Neuronal stem cell (in vitro differentiated cells): ENCODE results near the gene SMYD5.

Source experiments
- DNase-seq: peaks from one replicate; pipeline ENCODE4 v3.0.0-alpha.2; 2013; ENCODE audit warnings: low spot score
- H2AFZ ChIP-seq: one replicate; pipeline ENCODE4 v1.6.1; 2013; ENCODE audit warnings: mild to moderate bottlenecking, low read length, inconsistent platforms
- H2AK5ac ChIP-seq: 2 replicates; pipeline ENCODE4 v1.6.1; 2013; ENCODE audit warnings: low read depth, mild to moderate bottlenecking, inconsistent platforms, low read length, moderate library complexity, mixed read lengths
- H2BK120ac ChIP-seq: 2 replicates; pipeline ENCODE4 v1.6.1; 2013; ENCODE audit warnings: low read depth, mild to moderate bottlenecking, inconsistent platforms, low read length, moderate library complexity, mixed read lengths
- H2BK12ac ChIP-seq: one replicate; pipeline ENCODE4 v1.6.1; 2013; ENCODE audit warnings: low read length, inconsistent platforms
- H2BK15ac ChIP-seq: 2 replicates; pipeline ENCODE4 v1.6.1; 2013; ENCODE audit warnings: mild to moderate bottlenecking, low read length, inconsistent platforms, mixed read lengths
- H2BK5ac ChIP-seq: one replicate; pipeline ENCODE4 v1.6.1; 2013; ENCODE audit warnings: inconsistent platforms, mild to moderate bottlenecking, low read length, moderate library complexity
- H3K14ac ChIP-seq: one replicate; pipeline ENCODE4 v1.6.1; 2013; ENCODE audit warnings: low read length, inconsistent platforms
- H3K18ac ChIP-seq: 2 replicates; pipeline ENCODE4 v1.6.1; 2013; ENCODE audit warnings: low read length, inconsistent platforms
- H3K23ac ChIP-seq: 2 replicates; pipeline ENCODE4 v1.6.1; 2013; ENCODE audit warnings: low read depth, mild to moderate bottlenecking, mixed read lengths, low read length, inconsistent platforms; ENCODE audit not compliant: poor library complexity
- H3K27ac ChIP-seq: replicated peaks from 3 replicates; pipeline ENCODE4 v1.5.1; 2013; ENCODE audit warnings: low read length, inconsistent platforms
- H3K27me3 ChIP-seq, 3 experiments: 2 replicates each; pipeline ENCODE4 v1.6.1; 2013; ENCODE audit warnings: low read length in 3 of 3, mild to moderate bottlenecking in 2 of 3, inconsistent platforms in 1 of 3, low read depth in 1 of 3, mixed read lengths in 1 of 3, moderate library complexity in 1 of 3; ENCODE audit not compliant: control insufficient read depth in 3 of 3, insufficient read depth in 3 of 3
- H3K36me3 ChIP-seq, 2 donors: replicated peaks in 1 of 2; 2 replicates each; pipeline ENCODE4 v1.6.1; 2013; ENCODE audit warnings: low read length in 2 of 2; ENCODE audit not compliant: control insufficient read depth in 2 of 2, insufficient read depth in 2 of 2
- H3K4ac ChIP-seq: 2 replicates; pipeline ENCODE4 v1.6.1; 2013; ENCODE audit warnings: inconsistent platforms, mild to moderate bottlenecking, low read length, moderate library complexity
- H3K4me1 ChIP-seq, 2 donors: 1 replicate in 1 of 2; 2 replicates in 1 of 2; pipeline ENCODE4 v1.6.1; 2013; ENCODE audit warnings: low read length in 2 of 2, low read depth in 1 of 2; ENCODE audit not compliant: control insufficient read depth in 2 of 2, insufficient read depth in 1 of 2
- H3K4me2 ChIP-seq: one replicate; pipeline ENCODE4 v1.6.1; 2013; ENCODE audit warnings: mild to moderate bottlenecking, low read length, inconsistent platforms; ENCODE audit not compliant: insufficient read depth, poor library complexity, severe bottlenecking
- H3K4me3 ChIP-seq, 2 donors: 2 replicates each; pipeline ENCODE4 v1.5.1; 2013; ENCODE audit warnings: low read length in 2 of 2, mild to moderate bottlenecking in 2 of 2, inconsistent platforms in 1 of 2, moderate library complexity in 1 of 2
- H3K79me1 ChIP-seq: one replicate; pipeline ENCODE4 v1.6.1; 2013; ENCODE audit warnings: low read depth, mild to moderate bottlenecking, inconsistent platforms, low read length, moderate library complexity
- H3K9ac ChIP-seq: one replicate; pipeline ENCODE4 v1.6.1; 2013; ENCODE audit warnings: mild to moderate bottlenecking, low read depth, low read length, inconsistent platforms; ENCODE audit not compliant: poor library complexity
- H3K9me3 ChIP-seq, 2 donors: replicated peaks in 1 of 2; 2 replicates each; pipeline versions ENCODE3 to v1.6.1; 2013; ENCODE audit warnings: low read length in 2 of 2, mild to moderate bottlenecking in 2 of 2, inconsistent platforms in 1 of 2, low read depth in 1 of 2, mixed read lengths in 1 of 2, moderate library complexity in 1 of 2; ENCODE audit not compliant: control insufficient read depth in 2 of 2, insufficient read depth in 1 of 2
- H4K8ac ChIP-seq: one replicate; pipeline ENCODE4 v1.6.1; 2013; ENCODE audit warnings: low read depth, mild to moderate bottlenecking, inconsistent platforms, low read length, moderate library complexity
- H4K91ac ChIP-seq: one replicate; pipeline ENCODE4 v1.6.1; 2013; ENCODE audit warnings: low read length, low read depth, mild to moderate bottlenecking, inconsistent platforms; ENCODE audit not compliant: poor library complexity
- WGBS, 2 donors: extraction: QIAGEN DNeasy Blood & Tissue Kit; methylation state at CpG; one replicate each; pipeline ENCODE4 v1.1.7; 2013; ENCODE audit warnings: missing lambda C conversion rate in 2 of 2, mixed read lengths in 1 of 2; ENCODE audit not compliant: insufficient read length in 2 of 2, insufficient replicate concordance in 1 of 2; ENCODE audit errors: extremely low coverage in 2 of 2; 5-methylcytosine and 5-hydroxymethylcytosine counted together

SMYD5 gene

DNA sequence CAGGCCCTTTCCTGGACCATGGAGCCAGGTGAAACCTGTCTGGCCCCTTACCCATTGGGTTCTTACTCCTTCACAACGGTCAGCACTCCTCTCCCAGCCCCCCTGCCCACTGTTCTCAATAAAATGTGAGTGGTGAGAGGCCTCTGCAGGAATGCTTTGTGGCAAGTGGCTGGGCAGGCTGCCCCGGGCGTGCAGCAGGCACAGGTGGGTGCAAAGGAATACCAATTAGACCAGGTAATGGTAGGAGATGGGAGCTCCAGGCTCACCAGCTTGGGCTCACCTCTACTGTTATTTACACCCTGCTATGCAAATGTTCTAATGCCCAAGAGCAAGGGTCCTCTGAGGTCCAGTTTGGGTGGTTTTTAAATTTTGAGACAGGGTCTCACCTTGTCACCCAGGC is 13.0 kb downstream of the SMYD5 start:
- no peak overlapping the region for H2BK120ac ChIP-seq
- DNase-seq = no peak
- no peak overlapping the region for H2BK5ac ChIP-seq
- H4K8ac ChIP-seq = no peak overlapping the region
- no peak overlapping the region for H2BK15ac ChIP-seq
- H3K36me3 ChIP-seq = peaks cover 27 to 59% of the 10 kb centered on the region in 2 donors
- H3K18ac ChIP-seq = no peak overlapping the region
- no peaks in the 10 kb centered on the region for H3K9me3 ChIP-seq
- H3K27ac ChIP-seq = no peak overlapping the region
- H3K4me1 ChIP-seq = no peaks in the 10 kb centered on the region
- H3K27me3 ChIP-seq = no peaks in the 10 kb centered on the region
- no peak overlapping the region for H2AFZ ChIP-seq
- H2BK12ac ChIP-seq = no peak overlapping the region
- H4K91ac ChIP-seq = no peak overlapping the region
- no peak overlapping the region for H3K4ac ChIP-seq
- no peak overlapping the region for H3K9ac ChIP-seq
- no peak overlapping the region for H3K14ac ChIP-seq
- WGBS, 2 donors = no CpG with 5 or more reads among the region's 3 CpGs
- H3K4me3 ChIP-seq = no peak overlapping the region
- H3K23ac ChIP-seq = no peak overlapping the region
- H3K4me2 ChIP-seq = no peak overlapping the region
- H2AK5ac ChIP-seq = no peak overlapping the region
- no peaks in the 10 kb centered on the region for H3K79me1 ChIP-seq

DNA sequence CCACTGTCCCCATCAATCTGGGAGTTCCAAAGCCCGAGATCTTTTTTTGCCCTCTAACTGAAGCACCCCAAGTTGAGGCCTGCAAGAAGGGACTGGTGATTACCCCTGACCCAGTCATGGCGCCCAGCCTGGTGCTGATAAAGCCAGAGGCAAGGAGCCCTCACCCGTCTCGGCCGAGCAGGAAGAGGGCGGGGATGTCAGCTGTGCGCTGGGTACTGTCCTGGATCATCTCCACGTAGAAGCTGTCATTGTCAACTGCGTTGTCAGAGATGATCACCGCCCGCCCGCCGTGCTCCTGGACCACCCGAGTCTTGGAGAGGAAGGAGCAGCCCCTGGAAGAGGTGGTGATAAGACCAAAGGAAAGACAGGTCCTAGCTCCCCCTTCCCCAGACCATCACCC is 14.6 kb downstream of the SMYD5 start:
- H3K4me3 ChIP-seq = no peak overlapping the region
- no peak overlapping the region for H3K14ac ChIP-seq
- H3K36me3 ChIP-seq = peaks cover 22 to 44% of the 10 kb centered on the region in 2 donors
- H3K18ac ChIP-seq = no peak overlapping the region
- H3K79me1 ChIP-seq = no peaks in the 10 kb centered on the region
- no CpG with 5 or more reads among the region's 14 CpGs for WGBS, 2 donors
- peaks cover 3 to 4% of the 10 kb centered on the region in 2 donors for H3K4me1 ChIP-seq
- H3K9ac ChIP-seq = no peak overlapping the region
- no peak overlapping the region for H3K4me2 ChIP-seq
- no peak overlapping the region for H3K4ac ChIP-seq
- no peak overlapping the region for H4K8ac ChIP-seq
- no peaks in the 10 kb centered on the region for H3K9me3 ChIP-seq
- no peak overlapping the region for H2AFZ ChIP-seq
- no peak overlapping the region for H2BK5ac ChIP-seq
- no peak overlapping the region for H2AK5ac ChIP-seq
- no peaks in the 10 kb centered on the region for H3K27me3 ChIP-seq
- no peak for DNase-seq
- no peak overlapping the region for H2BK120ac ChIP-seq
- no peak overlapping the region for H2BK12ac ChIP-seq
- H3K27ac ChIP-seq = no peak overlapping the region
- no peak overlapping the region for H4K91ac ChIP-seq
- no peak overlapping the region for H2BK15ac ChIP-seq
- H3K23ac ChIP-seq = no peak overlapping the region

DNA sequence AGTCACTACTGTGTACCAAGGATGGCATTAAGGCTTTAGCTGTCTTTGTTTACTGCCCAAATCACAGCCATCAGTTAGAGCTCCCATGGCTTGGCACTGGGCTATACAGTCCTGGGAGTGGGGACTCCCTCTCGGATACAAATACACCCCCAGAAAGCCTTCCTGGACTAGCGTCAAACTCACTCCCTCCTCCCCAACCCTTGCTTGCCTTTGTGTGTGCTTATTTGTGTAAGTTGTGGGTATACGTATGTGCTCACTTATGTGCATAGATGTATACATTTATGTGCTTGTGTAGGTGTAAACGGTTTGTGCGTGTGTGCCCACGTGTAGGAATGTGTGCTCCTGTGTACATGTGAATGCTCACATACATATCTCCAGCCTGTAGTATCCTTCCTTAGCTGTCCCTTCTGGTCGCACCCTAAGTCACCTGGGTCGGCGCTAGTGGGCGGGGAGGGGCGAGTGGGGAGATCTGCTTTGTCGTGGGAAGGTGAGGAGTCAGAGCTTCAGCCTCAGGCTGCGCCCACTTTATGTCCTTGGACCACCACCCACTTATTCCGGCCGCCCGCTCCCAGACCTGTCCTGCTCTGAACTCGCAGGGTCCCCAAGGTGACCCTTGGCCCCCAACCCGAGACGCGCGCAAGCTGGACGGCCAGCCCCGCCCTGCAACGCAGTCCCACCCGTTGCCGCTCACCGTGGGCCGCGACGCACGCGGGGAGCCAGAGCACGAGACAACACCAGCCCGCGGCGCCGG is 18.5 kb downstream of the SMYD5 start:
- Histone ChIP-seq H3K18ac (peak overlapping the region; percentile 89), H3K27ac (no peak overlapping the region), H3K4ac (no peak overlapping the region), H3K23ac (peak overlapping the region; percentile 92), H3K4me1 (peaks cover 9 to 11% of the 10 kb centered on the region in 2 donors), H3K14ac (peak overlapping the region; percentile 60), H3K36me3 (peaks cover 4 to 28% of the 10 kb centered on the region in 2 donors), H3K9me3 (no peaks in the 10 kb centered on the region), H3K4me3 (peak overlapping the region; percentile 85 to 90), H2AK5ac (no peak overlapping the region), H3K79me1 (peaks cover 2% of the 10 kb centered on the region), H4K8ac (no peak overlapping the region), H2BK120ac (no peak overlapping the region), H3K4me2 (peak overlapping the region; percentile 76), H3K27me3 (no peaks in the 10 kb centered on the region), H2BK15ac (no peak overlapping the region), H4K91ac (no peak overlapping the region), H2BK12ac (no peak overlapping the region), H3K9ac (peak overlapping the region; percentile 83), H2AFZ (peak overlapping the region; percentile 88), H2BK5ac (no peak overlapping the region)
- WGBS, 2 donors = no CpG with 5 or more reads among the region's 37 CpGs
- no peak for DNase-seq

DNA sequence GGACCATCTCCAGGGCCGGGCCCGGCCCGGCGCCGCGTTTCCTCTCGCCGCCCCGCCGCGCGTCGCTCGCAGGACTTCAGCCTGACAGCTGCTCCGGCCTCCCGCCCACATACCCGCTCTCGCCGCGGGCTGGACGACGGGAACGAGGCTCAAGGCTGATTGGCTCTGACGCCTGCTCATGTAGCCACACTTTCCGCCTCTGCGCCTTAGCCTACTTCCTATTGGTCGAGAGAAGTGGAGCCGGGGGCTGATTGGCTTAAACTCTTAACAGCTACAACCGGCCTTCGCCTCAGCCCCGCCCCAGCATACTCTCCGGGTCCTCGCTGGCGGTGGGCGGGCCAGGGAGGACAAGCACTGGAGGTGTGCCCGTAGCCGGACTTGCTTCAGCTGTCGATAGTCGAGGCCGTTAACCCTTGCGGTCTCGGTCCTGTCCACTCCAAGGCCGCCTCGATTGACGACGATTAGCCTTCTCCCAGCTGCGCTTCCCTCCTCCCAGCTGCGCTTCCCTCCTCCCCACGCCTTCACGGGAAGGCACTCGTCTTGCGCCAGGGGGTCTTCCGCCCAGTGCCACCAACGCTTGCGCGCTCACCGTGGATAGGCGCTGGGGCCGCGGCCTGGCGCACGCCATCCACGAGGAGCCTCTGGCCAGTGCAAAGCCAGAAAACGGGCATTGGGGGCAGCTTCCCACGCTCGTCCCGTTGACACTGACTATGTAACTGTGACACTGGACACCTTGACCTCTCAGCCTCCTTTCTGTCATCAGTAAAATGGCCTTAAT is 19.3 kb downstream of the SMYD5 start, which contains the start of gene PRADC1:
PRADC1 (minus strand) TSS at position 86 of the 778 bp plus-strand sequence; CDS start at position 7, 79 bp downstream.
- DNase-seq = peak; percentile 100
- Histone ChIP-seq H3K4me2 (peak within 1 kb of the TSS; percentile 76), H3K9me3 (no peaks in the 10 kb centered on the region), H3K79me1 (peaks cover 2% of the 10 kb centered on the region), H3K4ac (no peak within 1 kb of the TSS), H4K8ac (no peak within 1 kb of the TSS), H2AK5ac (no peak within 1 kb of the TSS), H3K27ac (peak within 1 kb of the TSS; percentile 63), H3K9ac (peak within 1 kb of the TSS; percentile 94), H3K27me3 (no peaks in the 10 kb centered on the region), H2BK120ac (no peak within 1 kb of the TSS), H3K36me3 (peaks cover 4 to 35% of the 10 kb centered on the region in 2 donors), H3K14ac (peak within 1 kb of the TSS; percentile 60), H4K91ac (no peak within 1 kb of the TSS), H2AFZ (peak within 1 kb of the TSS; percentile 90), H2BK15ac (no peak within 1 kb of the TSS), H3K4me3 (peak within 1 kb of the TSS; percentile 85 to 98), H2BK5ac (peak within 1 kb of the TSS; percentile 94), H3K4me1 (peaks cover 11% of the 10 kb centered on the region in 2 donors), H3K18ac (peak within 1 kb of the TSS; percentile 89), H3K23ac (peak within 1 kb of the TSS; percentile 92), H2BK12ac (peak within 1 kb of the TSS; percentile 23)
- no CpG with 5 or more reads among the region's 67 CpGs for WGBS, 2 donors
